ENCODE results near the gene HPGD.
"Not testable (repeated sequence)": the region's sequence is repeated elsewhere in the genome, so short reads cannot be mapped to it uniquely, and the experiment has no call there.

- TF ChIP-seq EZH2phosphoT487 (conservative IDR thresholded peaks at IDR 0.05; ENCODE audit: low read length); CTCF (IDR thresholded peaks at IDR 0.05; ENCODE audit: insufficient read depth, low read length, poor library complexity, severe bottlenecking): not testable (repeated sequence)
Observed at GRCh38 chr4:174488368-174488767, 33.9 kb downstream of the HPGD start.

Data from SU-DHL-6 (cell line).